OCI-LY7 (cell line): ENCODE measurements around the gene TBX21.

ENCODE experiments used
- CTCF ChIP-seq: fragments of 200-600 bp; sonication (generic); conservative IDR thresholded peaks from 2 replicates; pipeline ENCODE4 v1.5.1; 2014; ENCODE audit warnings: mild to moderate bottlenecking, antibody characterized with exemption, low read length, moderate library complexity, mixed read lengths
- EZH2phosphoT487 ChIP-seq: fragments of 200-600 bp; sonication (generic); IDR thresholded peaks from 2 replicates; pipeline ENCODE4 v1.6.1; 2018; ENCODE audit warnings: low read depth, borderline replicate concordance, mild to moderate bottlenecking, mixed run types, antibody characterized with exemption, low read length, moderate library complexity, mixed read lengths

- TF ChIP-seq CTCF: no peak
- no peak for TF ChIP-seq EZH2phosphoT487
Observed at GRCh38 chr17:47781397-47781796, 48.4 kb downstream of the TBX21 start.
